ENCODE measurements around the gene DCUN1D1.

GRCh38 chr3:182957226-182957625, 23.1 kb downstream of the DCUN1D1 start:
- TF ChIP-seq GATA2 (IDR thresholded peaks at IDR 0.05; ENCODE audit: low read depth, low read length) (no peak), GATA3 (IDR thresholded peaks at IDR 0.05; ENCODE audit: low read depth, low read length) (no peak)

Measured in SH-SY5Y (cell line).